Activated naive CD8-positive, alpha-beta T cell treated with anti-CD3 and anti-CD28 coated beads, Interleukin-2, amount 50 U/mL, for 16 hours (primary cell): ENCODE measurements around the gene PYHIN1.
A peak's percentile ranks its signal among the peaks of the same experiment; 100 is the strongest.
"Not testable (repeated sequence)": the region's sequence is repeated elsewhere in the genome, so short reads cannot be mapped to it uniquely, and the experiment has no call there.

Experiments
- DNase-seq: peaks from one replicate; pipeline ENCODE4 v3.0.0-alpha.2; 2020; ENCODE audit warnings: low read depth, low spot score

Gene PYHIN1

DNA sequence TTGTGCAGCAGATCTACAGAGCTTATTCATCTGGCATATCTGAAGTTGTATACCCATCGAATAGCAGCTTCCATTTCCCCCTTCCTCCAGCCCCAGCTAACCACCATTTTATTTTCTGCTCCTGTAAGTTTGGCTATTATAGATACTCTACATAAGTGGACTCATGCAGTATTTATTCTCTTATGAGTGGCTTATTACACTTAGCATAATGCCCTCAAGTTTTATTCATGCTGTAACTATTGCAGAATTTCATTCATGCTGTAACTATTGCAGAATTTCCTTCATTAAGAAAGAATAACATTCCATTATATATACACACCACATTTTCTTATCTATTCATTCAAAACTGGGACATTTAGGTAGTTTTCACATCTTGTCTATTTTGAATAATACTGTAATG, 47.9 kb downstream of the PYHIN1 start:
- no peak for DNase-seq

DNA sequence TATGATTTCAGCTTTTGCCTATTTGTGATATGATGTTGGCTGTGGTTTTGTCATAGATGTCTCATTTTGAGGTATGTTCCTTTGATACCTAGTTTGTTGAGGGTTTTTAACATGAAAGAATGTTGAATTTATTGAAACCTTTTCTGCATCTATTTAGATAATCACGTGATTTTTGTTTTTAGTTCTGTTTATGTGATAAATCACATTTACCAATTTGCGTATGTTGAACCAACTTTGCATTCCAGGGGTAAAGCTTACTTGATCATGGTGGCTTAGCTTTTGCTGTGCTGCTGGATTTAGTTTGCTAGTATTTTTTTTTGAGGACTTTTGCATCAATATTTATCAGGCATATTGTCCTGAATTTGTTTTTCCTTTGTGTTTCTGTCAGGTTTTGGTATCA, 51.9 kb downstream of the PYHIN1 start:
- DNase-seq: no peak

DNA sequence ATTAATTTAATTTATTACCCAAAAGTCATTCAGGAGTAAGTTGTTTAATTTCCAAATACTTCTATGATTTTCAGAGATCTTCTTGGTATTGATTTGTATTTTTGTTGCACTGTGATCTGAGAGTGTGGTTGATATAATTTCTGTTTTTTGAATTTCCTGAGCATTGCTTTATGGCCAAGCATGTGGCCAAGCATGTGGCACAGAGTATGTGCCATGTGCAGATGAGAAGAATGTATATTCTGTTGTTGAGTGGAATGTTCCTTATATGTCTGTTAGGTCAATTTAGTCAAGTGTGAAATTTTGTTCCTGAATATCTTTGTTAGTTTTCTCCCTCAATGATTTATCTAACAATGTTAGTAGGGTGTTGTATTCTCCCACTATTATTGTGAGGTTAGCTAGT, 53.0 kb downstream of the PYHIN1 start:
- no peak for DNase-seq

DNA sequence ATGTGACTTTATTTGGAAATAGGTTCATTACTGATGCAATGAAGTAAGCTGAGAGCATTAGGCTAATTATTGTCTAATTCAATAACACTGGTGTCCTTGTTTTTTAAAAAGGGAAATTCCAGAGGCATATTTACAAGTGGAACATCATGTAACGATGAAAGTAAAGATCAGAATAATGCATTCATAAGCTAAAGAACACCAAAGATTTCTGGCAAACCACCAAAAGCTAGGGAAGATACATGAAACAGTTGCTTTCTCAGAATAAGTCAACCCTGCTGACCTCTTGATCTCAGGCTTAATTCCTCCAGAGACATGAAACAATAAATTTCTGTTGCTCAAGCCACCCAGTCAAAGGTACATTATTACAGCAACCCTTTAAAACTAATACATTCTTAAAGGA, 58.1 kb downstream of the PYHIN1 start:
- no peak for DNase-seq

DNA sequence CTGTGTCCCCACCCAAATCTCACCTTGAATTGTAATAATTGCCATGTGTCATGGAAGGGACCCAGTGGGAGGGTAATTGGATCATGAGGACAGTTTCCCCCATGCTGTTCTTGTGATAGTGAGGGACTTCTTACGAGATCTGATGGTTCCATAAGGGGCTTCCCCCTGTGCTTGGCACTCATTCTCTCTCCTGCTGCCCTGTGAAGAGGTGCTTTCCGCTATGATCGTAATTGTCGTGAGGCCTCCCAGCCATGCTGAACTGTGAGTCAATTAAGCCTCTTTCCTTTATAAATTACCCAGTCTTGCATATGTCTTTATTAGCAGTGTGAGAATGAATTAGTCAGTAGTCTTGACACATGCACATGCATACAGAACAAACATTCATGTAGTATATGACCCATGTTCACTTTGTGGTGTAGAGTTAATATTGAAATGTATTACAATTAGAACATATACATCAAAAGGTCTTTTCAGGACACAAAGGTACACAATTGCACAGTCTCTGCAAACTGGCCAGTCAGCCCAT, 61.5 kb downstream of the PYHIN1 start:
- no peak for DNase-seq

DNA sequence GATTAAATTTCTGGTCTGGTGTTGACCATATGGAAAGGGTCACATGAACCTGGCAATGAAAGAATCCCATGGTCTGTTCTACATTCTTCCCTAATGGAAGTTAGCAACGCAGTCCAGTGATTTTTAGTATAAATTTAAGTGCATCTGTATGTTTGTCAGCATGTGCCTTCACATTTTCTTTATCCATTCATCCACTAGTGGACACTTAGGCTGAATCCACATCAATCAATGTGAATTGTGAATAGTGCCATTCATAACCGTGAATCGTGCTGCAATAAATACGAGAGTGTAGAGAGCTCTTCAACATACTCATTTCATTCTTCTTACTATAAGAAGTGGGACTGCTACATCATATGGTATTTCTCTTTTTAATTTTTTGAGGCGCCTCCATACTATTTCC, 65.6 kb downstream of the PYHIN1 start:
- no peak for DNase-seq

DNA sequence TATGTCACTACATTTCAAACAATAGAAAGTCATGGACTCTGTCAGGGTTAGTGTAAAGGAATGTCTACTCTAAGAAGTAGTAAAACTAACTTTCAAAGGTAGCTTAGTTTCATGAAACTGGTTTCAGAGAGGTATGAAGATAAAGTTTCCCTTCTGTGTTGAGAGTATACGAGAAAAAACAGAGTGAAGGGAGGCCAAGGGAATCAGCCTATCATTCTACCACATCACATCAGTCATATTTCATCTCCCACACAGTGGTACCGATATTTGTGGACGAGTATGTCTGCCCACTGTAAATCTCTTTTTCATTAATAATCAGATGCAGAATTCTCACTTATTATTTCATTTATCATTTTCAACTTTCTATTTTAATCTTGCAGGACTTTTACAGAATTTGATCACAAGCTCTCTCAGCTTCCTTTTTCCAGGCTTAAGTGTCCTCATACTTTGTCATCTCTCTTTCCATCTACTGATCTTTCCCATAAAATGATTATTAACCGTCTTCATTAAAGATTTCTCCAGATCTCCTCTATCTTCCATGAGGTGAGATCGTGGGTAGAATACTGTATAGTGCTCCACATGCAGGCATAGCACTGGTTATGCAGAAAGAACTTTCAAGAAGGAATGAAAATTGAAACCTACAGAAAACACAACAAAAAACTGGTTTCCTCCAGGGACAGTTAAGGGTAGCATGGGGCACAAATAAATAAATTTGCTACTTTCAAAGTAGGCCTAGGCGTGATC, 66.9 kb downstream of the PYHIN1 start:
- DNase-seq: no peak

DNA sequence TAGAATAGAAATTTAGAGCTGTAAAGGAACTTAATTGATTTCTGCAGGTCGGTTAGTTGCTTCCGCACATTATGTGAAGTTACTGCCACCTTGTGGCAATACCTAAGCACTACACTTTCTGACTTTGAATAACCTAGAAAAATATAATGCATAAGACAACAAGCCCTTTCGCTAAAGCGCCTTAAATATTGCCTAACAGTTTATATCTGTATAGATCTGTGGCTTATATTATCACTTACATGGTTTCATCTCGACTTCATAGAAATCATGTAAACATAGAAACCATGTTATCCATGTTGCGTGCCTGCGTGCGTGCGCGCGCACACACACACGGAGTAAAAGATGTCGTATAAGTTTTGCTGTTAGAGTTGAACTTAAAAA, 67.4 kb downstream of the PYHIN1 start:
- no peak for DNase-seq

DNA sequence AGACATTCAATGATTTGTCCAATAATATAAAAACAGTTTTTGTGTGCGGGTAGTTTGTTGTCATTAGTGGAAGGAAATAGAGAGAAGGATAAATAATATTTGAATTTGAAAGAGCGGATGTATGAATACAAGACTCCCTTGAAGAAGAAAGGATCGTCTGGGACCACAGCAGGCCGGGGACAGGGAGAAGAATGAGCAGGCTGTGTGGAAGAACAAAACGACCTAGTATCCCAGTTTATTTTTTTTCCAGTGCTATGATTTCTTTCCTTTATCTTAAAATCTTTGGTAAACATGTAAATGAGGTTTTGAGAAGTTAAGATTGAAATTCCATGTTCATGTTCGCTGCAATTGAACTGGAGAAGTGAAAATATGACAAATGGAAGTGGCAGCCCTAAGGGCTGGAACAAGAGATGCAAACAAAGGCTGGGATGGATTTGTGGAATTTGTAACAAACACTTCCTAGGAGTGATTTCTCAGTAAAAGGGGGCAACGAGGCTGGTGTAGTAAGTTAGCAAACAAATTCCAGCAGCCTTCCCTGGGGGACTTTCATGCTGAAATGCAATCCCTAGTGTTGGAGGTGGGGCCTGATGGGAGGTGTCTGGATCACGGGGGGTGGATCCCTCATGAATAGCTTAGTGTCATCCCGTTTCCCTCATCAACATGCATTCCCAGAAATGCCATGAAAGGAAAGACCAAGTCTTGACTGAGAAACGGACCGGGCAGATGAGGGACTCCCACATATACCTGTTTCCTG, 68.1 kb downstream of the PYHIN1 start:
- no peak for DNase-seq

DNA sequence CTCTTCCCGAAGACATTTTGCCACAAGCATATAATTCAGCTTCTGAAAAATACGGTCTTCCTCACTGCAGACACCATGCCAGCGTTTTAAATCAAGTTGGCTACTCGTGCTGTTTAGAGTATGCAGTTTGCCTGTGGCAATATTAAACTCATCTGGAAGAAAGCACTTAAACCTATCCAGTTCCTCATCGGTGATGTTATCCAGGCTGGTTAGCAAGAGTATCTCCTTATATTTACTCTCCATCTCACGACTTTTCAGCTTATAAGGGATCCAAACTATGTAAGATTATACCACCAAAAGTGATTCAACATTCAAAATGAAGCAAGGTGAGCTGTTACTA, 68.7 kb downstream of the PYHIN1 start:
- DNase-seq: no peak

DNA sequence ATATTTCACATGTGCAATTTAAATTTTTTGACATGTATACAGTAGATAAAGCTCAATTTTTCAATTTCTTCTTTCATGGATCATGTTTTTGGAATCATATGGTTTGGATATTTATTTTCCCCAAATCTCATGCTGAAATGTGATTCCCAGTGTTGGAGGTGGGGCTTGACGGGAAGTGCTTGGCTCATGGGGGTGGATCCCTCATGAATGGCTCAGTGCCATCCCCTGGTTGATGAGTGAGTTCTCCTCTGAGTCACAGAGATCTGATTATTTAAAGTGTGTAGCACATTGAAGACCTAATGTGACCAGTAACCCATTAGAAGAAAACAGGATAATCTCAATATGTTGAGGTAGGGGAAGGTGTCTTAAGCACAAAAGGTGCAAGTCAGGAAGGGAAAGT, 69.3 kb downstream of the PYHIN1 start:
- no peak for DNase-seq

DNA sequence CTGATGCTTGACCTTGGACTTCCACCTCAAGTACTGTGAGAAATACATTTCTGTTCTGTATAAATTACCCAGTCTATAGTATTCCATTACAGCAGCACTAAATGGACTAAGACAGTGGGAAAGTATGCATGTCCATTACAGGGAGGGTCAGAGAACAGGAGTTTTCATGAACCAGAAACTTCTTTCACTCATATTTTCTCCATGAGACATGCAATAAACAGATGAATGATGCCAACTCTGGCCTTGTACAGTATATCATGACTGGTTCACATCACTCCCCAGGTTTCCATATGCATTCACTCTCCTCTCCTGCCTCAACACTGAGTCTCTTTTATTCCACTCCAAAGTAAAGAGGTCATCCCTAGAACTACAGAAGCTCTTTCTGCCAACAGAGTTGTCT, 73.8 kb downstream of the PYHIN1 start:
- no peak for DNase-seq

DNA sequence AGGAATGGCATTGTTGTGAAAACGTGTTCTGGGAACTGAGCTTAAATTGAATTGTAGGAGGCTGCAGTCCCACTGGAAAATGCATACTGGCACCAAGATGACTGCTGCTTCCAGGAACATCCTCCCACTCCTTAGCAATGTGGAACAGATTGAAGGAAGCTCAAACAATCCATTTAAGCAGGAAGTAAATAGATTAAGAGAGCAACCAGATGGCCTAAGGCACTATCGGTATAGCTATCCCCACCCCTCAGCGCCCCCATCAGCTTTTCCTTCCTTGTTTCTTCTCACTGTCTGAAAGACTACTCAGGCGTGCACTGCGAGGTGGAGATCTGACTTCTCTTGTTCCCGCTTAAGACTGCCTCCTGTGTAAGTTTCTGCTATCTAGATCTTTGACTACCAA, 74.3 kb downstream of the PYHIN1 start:
- DNase-seq: no peak

DNA sequence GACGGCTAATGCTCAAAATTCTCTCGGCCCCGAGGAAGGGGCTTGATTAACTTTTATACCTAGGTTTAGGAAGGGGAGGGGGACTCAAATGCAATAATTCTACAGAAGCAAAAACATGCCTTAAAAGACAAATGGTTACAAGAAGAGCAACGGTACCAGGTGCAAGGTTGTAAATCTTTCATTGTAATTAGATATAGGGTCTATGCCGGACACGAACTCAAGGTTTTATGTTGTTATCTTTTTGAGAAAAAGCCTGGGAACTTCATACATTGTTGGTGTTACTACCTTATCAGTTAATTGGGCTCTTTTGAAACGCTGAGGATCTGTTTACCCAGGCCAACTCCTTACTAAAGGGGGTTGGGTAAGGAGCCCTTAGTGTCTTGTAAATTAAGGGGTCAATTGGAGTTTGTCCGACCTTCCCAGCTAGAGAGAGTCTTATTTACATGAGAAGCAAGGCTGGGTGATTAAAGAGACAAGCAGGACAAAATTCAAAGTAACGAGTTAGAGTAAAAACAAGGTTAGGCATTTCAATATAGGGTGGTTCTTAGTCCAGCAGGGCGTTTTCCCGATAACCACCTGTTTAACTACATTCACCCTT, 75.0 kb downstream of the PYHIN1 start:
- not testable (repeated sequence) for DNase-seq

DNA sequence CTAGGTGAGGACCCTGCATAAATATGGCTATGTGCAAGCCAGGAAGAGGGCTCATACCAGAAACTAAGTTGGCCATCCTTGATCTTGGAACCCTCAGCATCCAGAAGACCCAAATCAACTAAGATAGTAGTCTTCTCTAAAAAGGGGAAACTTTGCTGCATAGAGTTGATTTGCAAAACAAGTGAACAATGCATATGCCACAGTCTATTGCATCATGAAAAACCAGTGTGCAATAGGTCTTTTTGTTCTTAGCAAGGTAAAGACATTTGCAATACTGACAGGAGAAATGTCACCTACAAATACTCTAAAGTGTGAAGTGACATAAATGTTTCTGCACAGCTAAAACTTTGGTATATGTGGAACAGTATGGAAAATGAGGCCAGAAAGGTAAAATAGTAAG, 76.4 kb downstream of the PYHIN1 start:
- no peak for DNase-seq

DNA sequence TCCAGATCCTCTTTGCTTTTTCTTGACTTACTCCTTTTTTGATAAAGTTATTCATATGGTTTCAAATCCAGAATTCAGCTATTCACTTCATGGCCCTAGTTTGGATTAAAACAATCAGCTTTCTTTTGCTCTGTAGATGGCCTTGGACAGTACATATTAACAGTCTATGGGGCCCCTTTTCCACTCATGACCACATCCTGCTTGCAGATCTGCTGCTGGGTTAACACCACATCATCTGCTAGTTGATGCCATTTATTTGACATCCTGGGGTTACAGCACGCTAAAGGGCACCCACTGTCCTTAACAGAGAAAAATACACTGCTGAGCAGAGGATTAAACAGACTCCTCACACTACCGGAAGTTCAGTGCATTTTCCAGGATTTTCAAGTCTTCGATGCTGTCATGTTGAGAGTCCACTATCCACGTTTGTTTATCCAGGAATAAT, 77.4 kb downstream of the PYHIN1 start:
- no peak for DNase-seq

DNA sequence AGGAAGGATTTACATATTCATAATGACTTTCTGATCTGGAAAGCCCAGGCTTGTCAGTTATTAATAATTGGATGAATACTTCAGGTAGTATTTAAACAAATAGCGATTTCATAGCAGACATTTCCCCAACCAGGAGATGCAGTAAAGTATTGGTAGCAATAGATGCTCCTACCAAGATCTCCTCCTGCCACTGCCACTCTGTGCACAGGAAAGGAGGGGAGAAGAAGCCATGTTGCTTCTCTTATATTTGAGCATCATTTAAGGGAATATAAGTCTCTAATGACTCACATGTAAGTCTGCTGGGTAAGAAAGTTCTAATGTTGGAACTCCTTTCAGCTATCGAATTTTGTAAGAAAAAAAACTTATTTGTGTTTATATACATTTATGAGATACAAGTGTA, 77.9 kb downstream of the PYHIN1 start:
- DNase-seq: no peak

DNA sequence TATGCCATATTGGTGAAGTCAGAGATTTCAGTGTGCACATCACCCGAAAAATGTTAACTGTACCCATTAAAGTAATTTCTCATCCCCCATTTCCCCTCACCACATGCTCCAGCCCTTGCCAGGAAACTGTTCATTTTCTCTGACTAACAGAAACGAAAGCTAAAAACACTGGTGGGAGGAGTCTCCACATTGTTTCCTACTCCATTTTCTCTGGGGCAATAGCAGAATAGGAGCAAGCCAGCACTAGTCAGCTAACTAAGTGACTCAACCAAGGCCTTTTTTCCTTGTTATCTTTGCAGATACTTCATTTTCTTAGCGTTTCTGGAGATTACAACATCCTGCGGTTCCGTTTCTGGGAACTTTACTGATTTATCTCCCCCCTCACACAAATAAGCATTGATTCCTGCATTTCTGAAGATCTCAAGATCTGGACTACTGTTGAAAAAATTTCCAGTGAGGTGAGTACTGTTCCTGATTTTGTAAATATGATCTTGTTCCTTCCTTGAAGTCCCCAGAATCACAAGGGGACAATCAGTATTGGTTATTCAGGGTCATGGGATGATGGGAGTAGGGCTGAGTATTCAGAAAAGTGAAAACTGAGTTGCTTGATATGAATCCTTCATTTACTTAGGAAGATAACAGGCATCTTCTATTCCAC, 78.5 kb downstream of the PYHIN1 start, which contains the start of gene IFI16:
Gene IFI16 (plus strand): TSS at position 204 of the 658 bp plus-strand sequence. CDS start 4,774 bp downstream, outside the sequence.
- DNase-seq: peak; percentile 21

DNA sequence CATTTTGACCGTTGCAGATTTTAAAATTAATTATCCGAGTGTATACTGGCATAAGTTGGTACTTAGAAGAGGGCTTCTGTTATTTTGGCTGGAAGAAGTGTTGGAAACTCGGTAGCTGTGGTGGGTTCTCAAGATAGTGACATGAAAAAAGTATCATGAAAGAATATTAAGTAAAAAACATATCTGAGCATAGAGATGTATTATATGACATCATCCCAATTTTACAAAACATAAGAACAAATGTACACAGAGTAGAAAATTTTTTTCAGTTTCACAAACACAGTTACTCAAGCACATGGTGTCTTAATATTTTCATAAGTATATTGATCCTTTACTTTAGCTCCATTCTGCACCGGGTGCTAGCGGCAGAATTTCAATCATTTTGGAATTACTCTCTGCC, 79.0 kb downstream of the PYHIN1 start:
- DNase-seq: no peak

DNA sequence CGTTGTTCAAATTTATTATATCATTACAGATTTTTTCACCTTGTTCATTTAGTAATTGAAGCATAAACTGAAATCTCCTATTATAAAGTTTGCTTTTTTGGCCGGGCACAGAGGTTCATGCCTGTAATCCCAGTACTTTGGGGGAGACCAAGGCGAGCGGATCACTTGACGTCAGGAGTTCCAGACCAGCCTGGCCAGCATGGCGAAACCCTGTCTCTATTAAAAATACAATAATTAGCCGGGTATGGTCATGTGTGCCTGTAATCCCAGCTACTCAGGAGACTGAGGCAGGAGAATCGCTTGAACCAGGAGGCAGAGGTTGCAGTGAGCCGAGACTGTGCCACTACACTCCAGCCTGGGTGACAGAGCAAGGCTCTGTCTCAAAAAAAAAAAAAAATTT, 79.6 kb downstream of the PYHIN1 start:
- DNase-seq: not testable (repeated sequence)

DNA sequence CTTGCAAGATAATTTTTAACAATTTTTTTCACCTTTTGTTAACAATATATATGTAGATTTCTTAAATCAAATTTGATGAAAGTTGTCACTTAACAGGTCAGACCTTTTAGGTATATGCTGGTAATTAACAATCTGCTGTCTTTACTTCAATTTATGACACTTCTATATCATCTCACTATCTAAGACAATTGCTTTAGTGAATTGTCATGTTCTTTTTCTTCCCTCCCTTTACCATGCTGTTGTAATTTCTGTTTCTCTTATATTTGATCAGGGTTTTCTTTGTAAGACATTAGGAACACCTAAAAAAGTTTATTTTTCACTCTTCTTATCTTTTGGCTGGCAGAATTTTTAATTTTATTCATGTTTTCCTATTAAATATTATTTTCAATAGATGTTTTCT, 80.4 kb downstream of the PYHIN1 start:
- DNase-seq: no peak

DNA sequence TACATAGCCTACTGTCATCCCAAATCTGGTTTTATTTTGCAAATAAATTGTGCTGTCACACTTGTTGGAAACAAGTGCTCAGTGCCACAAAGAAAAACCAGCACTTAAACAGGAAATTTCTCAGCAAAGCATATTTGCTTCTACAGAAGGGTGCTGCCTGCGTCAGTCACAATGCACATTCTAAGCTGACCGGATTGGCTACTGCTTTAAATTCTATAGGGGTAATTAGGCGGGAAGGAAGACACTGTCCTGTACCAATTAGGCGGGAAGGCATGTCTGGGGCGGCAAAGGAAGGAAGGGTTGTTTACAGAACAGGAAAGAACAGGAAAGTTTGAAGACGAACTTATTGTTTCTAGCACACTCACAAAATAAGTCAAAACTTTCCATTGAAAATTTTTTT, 81.1 kb downstream of the PYHIN1 start:
- DNase-seq: no peak
